KMS-11 (cell line): ENCODE measurements around the gene PPP2R5B.
"Not testable (repeated sequence)": the region's sequence is repeated elsewhere in the genome, so short reads cannot be mapped to it uniquely, and the experiment has no call there.

ENCODE experiments used
- H2AFZ ChIP-seq: fragments of 200-600 bp; sonication (generic); 2 replicates; pipeline ENCODE4 v1.6.1; 2016; ENCODE audit warnings: antibody characterized with exemption, mixed run types, low read depth
- H3K27ac ChIP-seq: fragments of 200-600 bp; sonication (generic); 2 replicates; pipeline ENCODE4 v1.6.1; 2016; ENCODE audit warnings: mild to moderate bottlenecking, mixed run types
- H3K27me3 ChIP-seq: fragments of 200-600 bp; sonication (generic); 2 replicates; pipeline ENCODE4 v1.6.1; 2017; ENCODE audit warnings: mild to moderate bottlenecking, low read depth, mixed run types, moderate library complexity; ENCODE audit not compliant: insufficient read depth
- H3K36me3 ChIP-seq: fragments of 200-600 bp; sonication (generic); 2 replicates; pipeline ENCODE4 v1.6.1; 2017; ENCODE audit warnings: mild to moderate bottlenecking, mixed run types; ENCODE audit not compliant: insufficient read depth
- H3K4me1 ChIP-seq: fragments of 200-600 bp; sonication (generic); 2 replicates; pipeline ENCODE4 v1.6.1; 2016; ENCODE audit warnings: mild to moderate bottlenecking, low read depth, mixed run types; ENCODE audit not compliant: poor library complexity, severe bottlenecking
- H3K4me2 ChIP-seq: fragments of 200-600 bp; sonication (generic); 2 replicates; pipeline ENCODE4 v1.7.0; 2016; ENCODE audit warnings: mild to moderate bottlenecking, mixed run types
- H3K4me3 ChIP-seq: fragments of 200-600 bp; sonication (generic); IDR thresholded peaks from 2 replicates; pipeline ENCODE4 v1.6.1; 2017; ENCODE audit warnings: low read depth, low read length, mixed read lengths; ENCODE audit not compliant: insufficient read depth
- H3K79me2 ChIP-seq: fragments of 200-600 bp; sonication (generic); 2 replicates; pipeline ENCODE4 v1.6.1; 2016; ENCODE audit warnings: low read depth, mixed run types; ENCODE audit not compliant: insufficient read depth
- H3K9ac ChIP-seq: fragments of 200-600 bp; sonication (generic); 2 replicates; pipeline ENCODE4 v1.6.1; 2016; ENCODE audit warnings: mild to moderate bottlenecking, mixed run types
- H4K20me1 ChIP-seq: fragments of 200-600 bp; sonication (generic); 2 replicates; pipeline ENCODE4 v1.6.1; 2016; ENCODE audit warnings: mild to moderate bottlenecking, mixed run types; ENCODE audit not compliant: insufficient read depth
- TF ChIP-seq, protein P1 (sequence below): fragments of 200-600 bp; sonication (generic); conservative IDR thresholded peaks from 2 replicates; pipeline ENCODE4 v1.6.1; 2017; ENCODE audit warnings: low read depth, mild to moderate bottlenecking, antibody characterized with exemption, low read length, moderate library complexity, mixed read lengths

PPP2R5B gene

DNA sequence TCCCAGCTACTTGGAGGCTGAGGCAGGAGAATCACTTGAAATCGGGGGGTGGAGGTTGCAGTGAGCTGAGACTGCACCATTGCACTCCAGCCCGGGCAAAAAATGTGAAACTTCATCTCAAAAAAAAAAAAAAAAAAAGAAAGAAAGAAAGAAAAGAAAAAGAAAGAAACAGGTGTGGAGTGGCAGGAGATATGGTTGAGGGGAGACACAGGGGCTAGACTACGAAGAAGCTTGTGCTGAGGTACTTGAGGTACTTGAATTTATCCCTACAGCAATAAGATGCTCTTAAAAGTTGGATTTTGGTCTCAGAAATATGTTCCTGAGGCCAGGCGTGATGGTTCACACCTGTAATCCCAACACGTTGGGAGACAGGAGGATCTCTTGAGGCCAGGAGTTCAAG lies 49.6 kb downstream of the PPP2R5B start:
- Histone ChIP-seq H3K27ac (no peak overlapping the region), H3K4me2 (no peak overlapping the region), H3K36me3 (no peaks in the 10 kb centered on the region), H3K79me2 (no peaks in the 10 kb centered on the region), H4K20me1 (no peaks in the 10 kb centered on the region), H3K27me3 (no peaks in the 10 kb centered on the region; the same call in 1 of the 2 replicates), H3K4me1 (no peaks in the 10 kb centered on the region), H3K4me3 (no peak overlapping the region), H2AFZ (no peak overlapping the region; the same call in 1 of the 2 replicates), H3K9ac (no peak overlapping the region)
- TF ChIP-seq, protein P1, sequence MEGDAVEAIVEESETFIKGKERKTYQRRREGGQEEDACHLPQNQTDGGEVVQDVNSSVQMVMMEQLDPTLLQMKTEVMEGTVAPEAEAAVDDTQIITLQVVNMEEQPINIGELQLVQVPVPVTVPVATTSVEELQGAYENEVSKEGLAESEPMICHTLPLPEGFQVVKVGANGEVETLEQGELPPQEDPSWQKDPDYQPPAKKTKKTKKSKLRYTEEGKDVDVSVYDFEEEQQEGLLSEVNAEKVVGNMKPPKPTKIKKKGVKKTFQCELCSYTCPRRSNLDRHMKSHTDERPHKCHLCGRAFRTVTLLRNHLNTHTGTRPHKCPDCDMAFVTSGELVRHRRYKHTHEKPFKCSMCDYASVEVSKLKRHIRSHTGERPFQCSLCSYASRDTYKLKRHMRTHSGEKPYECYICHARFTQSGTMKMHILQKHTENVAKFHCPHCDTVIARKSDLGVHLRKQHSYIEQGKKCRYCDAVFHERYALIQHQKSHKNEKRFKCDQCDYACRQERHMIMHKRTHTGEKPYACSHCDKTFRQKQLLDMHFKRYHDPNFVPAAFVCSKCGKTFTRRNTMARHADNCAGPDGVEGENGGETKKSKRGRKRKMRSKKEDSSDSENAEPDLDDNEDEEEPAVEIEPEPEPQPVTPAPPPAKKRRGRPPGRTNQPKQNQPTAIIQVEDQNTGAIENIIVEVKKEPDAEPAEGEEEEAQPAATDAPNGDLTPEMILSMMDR: no peak

DNA sequence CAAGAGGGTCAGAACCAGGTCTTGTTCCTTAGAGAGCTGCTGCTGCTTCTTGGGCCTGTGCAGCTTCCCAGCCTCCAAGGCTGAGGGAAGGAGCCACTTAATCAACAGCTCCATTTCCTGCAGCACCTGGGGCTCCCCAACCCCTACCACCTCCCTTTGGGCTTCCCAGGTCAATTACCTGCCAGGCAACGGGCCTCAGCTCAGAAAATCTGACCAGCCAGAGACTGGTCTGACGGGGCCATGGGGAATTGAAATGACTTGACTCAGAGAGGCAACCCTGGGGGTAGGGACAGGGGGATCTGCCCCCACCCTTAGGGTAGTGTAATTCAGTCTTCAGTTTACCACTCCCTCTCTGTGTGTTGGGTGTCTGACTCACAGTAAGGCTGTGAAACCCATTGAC lies 52.2 kb downstream of the PPP2R5B start:
- Histone ChIP-seq H2AFZ (no peak overlapping the region), H3K9ac (no peak overlapping the region), H3K4me3 (no peak overlapping the region), H3K36me3 (no peaks in the 10 kb centered on the region), H3K27me3 (no peaks in the 10 kb centered on the region; the same call in 1 of the 2 replicates), H3K4me1 (no peaks in the 10 kb centered on the region), H3K79me2 (no peaks in the 10 kb centered on the region), H3K27ac (no peak overlapping the region), H4K20me1 (no peaks in the 10 kb centered on the region), H3K4me2 (no peak overlapping the region)
- TF ChIP-seq, protein P1: no peak

DNA sequence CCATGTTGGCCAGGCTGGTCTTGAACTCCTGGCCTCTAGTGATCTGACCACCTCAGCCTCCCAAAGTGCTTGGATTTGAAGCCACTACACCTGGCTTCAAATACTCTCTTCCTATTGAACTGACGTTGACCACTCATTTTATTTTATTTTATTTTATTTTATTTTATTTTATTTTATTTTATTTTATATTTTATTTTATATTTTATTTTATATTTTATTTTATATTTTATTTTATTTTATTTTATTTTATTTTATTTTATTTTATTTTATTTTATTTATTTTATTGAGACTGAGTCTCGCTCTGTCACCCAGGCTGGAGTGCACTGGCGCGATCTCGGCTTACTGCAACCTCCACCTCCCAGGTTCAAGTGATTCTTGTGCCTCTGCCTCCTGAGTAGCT lies 58.9 kb downstream of the PPP2R5B start:
- not testable (repeated sequence) for H3K4me2 ChIP-seq, H3K4me1 ChIP-seq, H3K36me3 ChIP-seq, H3K27me3 ChIP-seq, H4K20me1 ChIP-seq, H2AFZ ChIP-seq, H3K4me3 ChIP-seq, H3K79me2 ChIP-seq, H3K9ac ChIP-seq, H3K27ac ChIP-seq
